HS-27A (cell line): Measurements from ENCODE around the gene ZNF768.
"Not testable (repeated sequence)": the region's sequence is repeated elsewhere in the genome, so short reads cannot be mapped to it uniquely, and the experiment has no call there.

ENCODE experiments used
- DNase-seq: peaks from one replicate; pipeline ENCODE4 v3.0.0-alpha.2; 2012; ENCODE audit warnings: low read depth, missing footprints

Gene ZNF768

GRCh38 chr16:30509081-30509765 is 17.1 kb downstream of the ZNF768 start:
- DNase-seq, result no peak

- DNase-seq, result no peak
Measured at GRCh38 chr16:30503403-30504296, 22.7 kb downstream of the ZNF768 start.

- no peak for DNase-seq
Measured at GRCh38 chr16:30499284-30499683, 27.1 kb downstream of the ZNF768 start.

GRCh38 chr16:30494709-30495108 is 31.7 kb downstream of the ZNF768 start:
- DNase-seq, result no peak

- no peak for DNase-seq
Measured at GRCh38 chr16:30493941-30494488, 32.4 kb downstream of the ZNF768 start.

- peak; percentile 76 for DNase-seq
Measured at GRCh38 chr16:30491744-30492308, 34.5 kb downstream of the ZNF768 start.

GRCh38 chr16:30491229-30491628 is 35.1 kb downstream of the ZNF768 start:
- no peak for DNase-seq

GRCh38 chr16:30490210-30490609 is 36.2 kb downstream of the ZNF768 start:
- DNase-seq, result no peak

GRCh38 chr16:30488764-30489605 is 37.4 kb downstream of the ZNF768 start:
- DNase-seq, result no peak

- DNase-seq, result no peak
Measured at GRCh38 chr16:30485818-30486436, 40.4 kb downstream of the ZNF768 start.

- DNase-seq, result no peak
Measured at GRCh38 chr16:30484887-30485286, 41.5 kb downstream of the ZNF768 start.

- DNase-seq, result no peak
Measured at GRCh38 chr16:30482366-30482765, 44.0 kb downstream of the ZNF768 start.

GRCh38 chr16:30481381-30481780 is 45.0 kb downstream of the ZNF768 start:
- no peak for DNase-seq

- DNase-seq, result no peak
Measured at GRCh38 chr16:30478766-30479478, 47.4 kb downstream of the ZNF768 start.

GRCh38 chr16:30477773-30478172 is 48.6 kb downstream of the ZNF768 start:
- not testable (repeated sequence) for DNase-seq

GRCh38 chr16:30476991-30477390 is 49.4 kb downstream of the ZNF768 start:
- no peak for DNase-seq

GRCh38 chr16:30474684-30475083 is 51.7 kb downstream of the ZNF768 start:
- no peak for DNase-seq

- no peak for DNase-seq
Measured at GRCh38 chr16:30474074-30474452, 52.3 kb downstream of the ZNF768 start.
